CD1c-positive myeloid dendritic cell (primary cell): Measurements from ENCODE around the gene ASB6.

Source experiments
- DNase-seq: peaks from one replicate; pipeline ENCODE4 v3.0.0-alpha.2; 2016; ENCODE audit errors: extremely low spot score

ASB6 gene

GRCh38 chr9:129626625-129627284 lies 15.2 kb downstream of the ASB6 start:
- DNase-seq = peak; percentile 41

GRCh38 chr9:129626079-129626624 lies 15.8 kb downstream of the ASB6 start, which contains the start of gene NTMT1:
Gene NTMT1 (plus strand): TSS chr9:129626163. CDS start chr9:129632704, 6,541 bp downstream.
- DNase-seq = peak; percentile 94

DNA sequence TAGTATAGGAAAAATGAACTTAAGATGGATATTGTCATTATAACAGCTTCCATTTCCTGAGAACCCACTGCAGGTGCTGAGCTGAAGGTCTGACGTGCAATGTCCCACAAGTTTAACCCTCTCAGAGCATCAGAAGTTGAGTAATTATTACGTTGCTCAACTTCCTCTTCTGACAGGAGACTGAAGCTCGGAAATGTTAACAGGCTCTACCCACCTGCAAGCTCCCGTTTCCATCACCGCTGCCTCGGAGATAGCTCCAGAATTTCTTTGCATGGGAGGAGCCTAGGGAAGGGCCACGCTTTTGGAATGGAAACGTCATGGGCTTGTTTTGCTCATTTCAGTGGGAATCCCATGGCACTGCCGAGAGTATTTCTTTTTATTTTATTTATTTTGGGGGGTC lies 17.0 kb downstream of the ASB6 start:
- DNase-seq = peak; percentile 90

DNA sequence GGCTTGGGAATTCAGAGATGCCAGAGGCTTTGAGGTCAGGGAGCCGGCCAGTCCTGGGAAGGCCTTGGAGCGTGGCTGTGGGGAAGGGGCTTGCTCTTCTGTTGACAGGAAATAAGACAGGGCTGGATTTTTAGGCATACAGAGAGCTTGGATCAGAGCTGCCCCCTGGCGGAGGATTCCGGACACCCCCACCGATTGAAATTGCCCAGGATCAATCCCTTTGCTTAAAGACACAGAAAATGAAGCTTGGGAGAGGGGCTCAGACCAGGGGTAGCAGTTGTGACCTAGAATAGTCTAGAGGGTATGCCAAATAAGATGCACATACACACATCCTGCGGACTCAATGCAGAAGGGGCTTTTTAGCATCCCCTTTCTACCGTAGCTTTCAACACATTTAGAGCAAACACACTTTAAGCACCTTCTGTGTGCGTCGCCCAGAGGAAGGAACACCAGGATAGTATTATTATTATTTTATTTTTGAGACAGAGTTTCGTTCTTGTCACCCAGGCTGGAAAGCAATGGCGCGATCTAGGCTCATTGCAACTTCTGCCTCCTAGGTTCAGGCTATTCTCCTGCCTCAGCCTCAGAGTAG lies 17.7 kb downstream of the ASB6 start:
- DNase-seq = peak; percentile 72

- peak; percentile 74 for DNase-seq
Measured at GRCh38 chr9:129623331-129623730, 18.6 kb downstream of the ASB6 start.

- no peak for DNase-seq
Measured at GRCh38 chr9:129620669-129621295, 21.2 kb downstream of the ASB6 start, which contains the start of gene C9orf50. Gene C9orf50 (minus strand): TSS chr9:129621101. CDS start chr9:129620574, 527 bp downstream.

DNA sequence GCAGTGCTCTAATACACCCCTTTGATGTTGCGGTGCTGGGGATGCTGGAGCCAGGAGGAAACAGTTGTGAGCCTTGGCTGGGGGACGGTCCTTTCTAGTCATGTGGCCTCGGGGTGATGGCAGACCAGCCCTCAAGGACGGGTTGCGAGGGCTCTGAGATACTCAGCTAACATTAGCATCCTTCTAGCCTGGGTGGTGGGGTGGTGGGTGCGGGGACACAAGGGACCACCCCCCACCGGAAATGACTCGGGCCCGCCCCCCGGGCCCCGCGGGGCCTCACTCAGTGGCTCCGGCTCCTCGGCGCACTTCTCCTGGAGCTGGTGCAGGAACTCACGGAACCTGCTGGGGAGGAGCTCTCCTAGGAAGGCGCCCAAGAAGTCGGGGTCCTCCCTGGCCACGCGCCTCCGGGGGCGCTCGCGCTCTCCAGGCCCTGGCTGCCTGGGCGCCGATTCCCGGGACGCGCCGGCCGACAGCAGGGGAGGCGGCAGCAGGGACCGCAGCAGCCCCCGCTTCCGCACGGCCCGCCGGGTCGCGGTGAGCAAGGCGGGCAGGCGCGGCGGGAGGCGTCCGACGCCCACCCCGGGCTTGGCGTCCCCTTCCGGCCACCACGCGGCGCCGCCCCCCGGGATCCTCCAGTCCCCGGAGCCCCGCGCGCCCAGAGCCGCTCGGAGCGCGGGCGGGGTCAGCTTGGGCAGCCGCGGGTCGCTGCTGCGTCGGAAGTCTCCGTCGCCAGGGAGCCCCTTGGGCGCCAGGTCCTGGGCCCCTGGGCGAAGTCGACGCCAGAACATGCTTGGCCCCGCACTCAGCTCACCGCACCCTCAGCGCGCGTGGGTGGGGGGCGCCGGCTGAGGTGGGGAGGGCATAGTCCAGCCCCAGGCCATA lies 21.9 kb downstream of the ASB6 start:
- peak; percentile 69 for DNase-seq

DNA sequence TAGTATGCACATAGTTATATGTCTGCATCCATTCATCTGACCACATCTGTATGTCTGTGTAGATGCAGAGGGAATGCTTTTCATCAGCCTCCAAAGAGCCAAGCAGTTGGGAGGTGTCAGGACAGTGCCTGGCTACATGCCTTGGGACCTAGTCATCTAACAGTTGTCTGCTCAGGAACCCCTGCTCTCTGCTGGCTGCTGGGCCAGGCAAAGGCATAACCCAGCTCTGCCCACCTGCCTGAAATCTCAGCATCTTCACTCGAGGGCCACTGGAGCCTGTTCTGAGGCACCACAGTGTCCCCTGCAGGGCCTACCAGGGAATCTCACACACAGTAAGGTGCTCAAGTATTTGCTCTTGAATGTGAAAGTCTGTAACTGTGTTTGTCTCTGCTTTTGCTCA lies 24.8 kb downstream of the ASB6 start:
- peak; percentile 31 for DNase-seq

GRCh38 chr9:129615407-129616285 lies 26.3 kb downstream of the ASB6 start:
- no peak for DNase-seq

DNA sequence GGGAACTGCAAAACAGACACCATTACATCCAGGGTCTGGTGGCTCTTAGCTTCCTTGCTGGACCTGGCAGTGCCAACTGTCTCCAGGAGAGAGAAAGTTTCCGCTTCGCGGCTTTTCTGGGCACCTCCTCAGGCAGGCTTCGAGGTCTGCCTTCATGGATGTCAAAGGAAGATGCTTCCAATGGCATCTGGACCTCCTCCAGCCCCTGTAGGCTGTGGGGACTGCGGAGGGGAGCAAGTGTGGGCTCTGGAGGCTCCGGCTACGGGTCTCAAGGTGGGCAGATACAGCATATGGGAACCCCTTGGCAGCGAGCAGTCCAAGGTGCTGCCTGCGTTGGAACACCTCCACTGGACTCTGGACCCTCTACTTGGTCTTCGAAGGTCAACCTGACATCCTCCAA lies 27.0 kb downstream of the ASB6 start:
- DNase-seq = no peak

GRCh38 chr9:129613520-129614175 lies 28.3 kb downstream of the ASB6 start:
- DNase-seq = no peak

DNA sequence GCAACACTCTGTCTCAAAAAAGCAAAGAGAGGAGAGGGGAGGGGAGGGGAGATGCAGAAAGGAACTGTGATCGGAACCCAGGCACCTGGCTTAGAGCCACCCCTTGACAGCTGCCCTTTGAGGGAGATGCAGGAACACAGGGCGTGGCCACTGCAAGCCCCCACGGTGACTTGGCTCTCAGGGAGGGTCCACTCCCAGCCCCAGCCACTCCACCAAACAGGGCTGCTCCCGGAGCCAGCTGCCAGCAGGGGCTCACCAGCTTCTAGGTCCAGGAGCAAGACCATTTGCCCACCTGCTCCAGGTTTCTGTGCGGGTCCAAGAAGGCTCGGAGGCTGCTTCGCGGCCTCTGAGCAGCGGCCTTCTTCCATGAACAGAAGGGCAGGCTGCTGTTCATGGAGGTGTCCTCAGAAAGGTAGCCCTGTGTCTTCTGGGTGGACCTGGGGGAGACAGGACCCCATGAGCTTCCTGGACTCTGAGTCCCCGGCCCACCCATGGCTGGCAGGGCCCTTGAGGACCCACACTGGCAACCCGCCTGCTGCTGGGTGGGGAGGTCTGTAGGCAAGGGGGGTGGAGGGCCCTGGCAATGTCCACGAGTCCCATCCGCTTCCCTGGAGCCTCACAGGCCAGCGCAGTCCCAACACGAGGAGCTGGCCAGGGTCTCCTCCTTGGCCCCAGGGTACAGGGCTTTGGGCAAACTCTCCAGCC lies 29.0 kb downstream of the ASB6 start:
- no peak for DNase-seq

DNA sequence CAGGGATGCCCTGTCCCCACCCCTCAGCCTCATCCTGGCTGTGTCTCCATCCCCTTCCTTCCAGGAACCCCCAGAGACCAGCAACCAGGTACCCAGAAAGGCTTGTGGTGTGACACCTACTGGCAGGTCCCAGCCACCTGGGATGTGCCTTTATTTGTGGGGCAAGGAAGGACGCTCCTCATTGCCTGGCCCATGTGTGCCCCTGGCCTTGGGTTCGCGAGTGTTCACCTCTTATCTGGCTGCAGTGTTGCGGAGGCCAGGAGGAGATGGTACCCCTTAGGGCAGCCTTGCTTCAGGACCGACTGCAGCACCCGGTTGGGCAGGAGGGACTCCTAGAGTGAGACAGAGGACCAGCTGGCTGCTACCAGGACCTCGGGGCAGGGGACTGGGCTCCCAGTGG lies 29.8 kb downstream of the ASB6 start:
- DNase-seq = no peak

DNA sequence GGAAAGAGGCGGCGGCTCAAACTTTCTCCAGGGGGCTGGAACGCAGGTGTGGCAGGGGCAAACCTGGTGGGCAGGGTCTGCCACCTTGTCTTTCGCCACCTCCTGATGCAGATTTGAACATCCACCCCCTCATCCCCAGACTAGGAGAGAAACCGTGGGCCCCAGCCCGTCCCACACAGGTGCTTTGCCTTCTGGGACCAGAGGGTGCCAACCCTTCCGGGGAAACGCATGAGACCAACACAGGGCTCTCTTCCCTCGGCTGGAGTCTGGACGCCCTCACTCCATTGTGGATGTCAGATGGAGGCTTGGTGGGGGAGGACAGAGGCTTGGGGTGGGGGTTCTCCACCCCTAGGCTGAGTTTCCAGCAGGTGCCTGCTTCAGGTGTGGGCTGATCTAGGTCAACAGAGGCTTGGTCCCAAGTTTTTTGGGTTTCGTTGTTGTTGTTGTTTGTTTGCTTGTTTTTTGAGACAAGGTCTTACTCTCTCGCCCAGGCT lies 30.6 kb downstream of the ASB6 start:
- DNase-seq = no peak

GRCh38 chr9:129610473-129611306 lies 31.3 kb downstream of the ASB6 start:
- DNase-seq = peak; percentile 86

- DNase-seq = no peak
Measured at GRCh38 chr9:129610213-129610472, 31.8 kb downstream of the ASB6 start.

DNA sequence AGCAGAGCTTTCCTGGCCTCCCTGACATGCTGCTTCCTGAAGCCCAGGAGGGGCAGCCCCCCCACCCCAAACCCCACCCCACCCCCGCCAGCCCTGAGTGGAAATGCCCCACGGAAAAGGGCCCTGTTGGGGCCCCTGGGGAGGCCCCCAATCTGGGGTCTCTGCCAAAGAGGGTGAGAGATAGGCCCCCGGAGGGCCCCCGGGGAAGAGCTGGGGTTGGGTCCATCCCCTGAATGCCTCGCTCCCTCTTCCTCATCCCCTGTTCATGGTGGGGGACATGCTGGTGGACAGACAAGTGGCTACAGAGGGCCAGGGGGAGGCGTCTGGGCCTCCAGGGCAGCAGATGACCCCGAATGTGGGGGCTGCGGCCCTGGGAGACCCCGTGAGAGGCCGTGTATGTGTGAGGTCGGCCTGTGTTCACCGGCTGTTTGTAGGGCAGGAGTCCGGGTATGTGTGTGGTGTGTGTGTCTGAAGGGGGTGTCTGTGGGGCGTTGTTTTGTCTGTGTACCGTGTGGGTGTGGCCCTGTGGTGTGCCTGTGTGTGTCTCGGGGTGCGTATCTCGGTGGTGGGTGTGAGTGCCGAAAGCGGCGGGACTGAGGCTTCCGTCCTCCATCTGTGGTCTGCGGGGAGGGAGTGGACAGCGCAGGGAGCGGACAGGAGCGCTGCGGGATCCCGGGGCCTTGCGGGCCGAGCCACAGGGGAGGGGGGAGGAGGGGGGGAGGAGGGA lies 32.3 kb downstream of the ASB6 start:
- DNase-seq = peak; percentile 56
